K562 treated with DMSO at 1 percent for 4 hours (cell line): ENCODE results near the gene CRTC2. TPM values are rescaled to one million over a fixed set of nuclear protein-coding genes. Genes with fewer than 3 reads are reported as not detected.

Experiments
- total RNA-seq: library from RNA; unstranded; fragments of 300-600 nt; gene quantifications from 2 replicates; pipeline ENCODE4 v1.2.3, GENCODE V29; 2022; ENCODE audit not compliant: insufficient read depth

The CRTC2 gene, protein sequence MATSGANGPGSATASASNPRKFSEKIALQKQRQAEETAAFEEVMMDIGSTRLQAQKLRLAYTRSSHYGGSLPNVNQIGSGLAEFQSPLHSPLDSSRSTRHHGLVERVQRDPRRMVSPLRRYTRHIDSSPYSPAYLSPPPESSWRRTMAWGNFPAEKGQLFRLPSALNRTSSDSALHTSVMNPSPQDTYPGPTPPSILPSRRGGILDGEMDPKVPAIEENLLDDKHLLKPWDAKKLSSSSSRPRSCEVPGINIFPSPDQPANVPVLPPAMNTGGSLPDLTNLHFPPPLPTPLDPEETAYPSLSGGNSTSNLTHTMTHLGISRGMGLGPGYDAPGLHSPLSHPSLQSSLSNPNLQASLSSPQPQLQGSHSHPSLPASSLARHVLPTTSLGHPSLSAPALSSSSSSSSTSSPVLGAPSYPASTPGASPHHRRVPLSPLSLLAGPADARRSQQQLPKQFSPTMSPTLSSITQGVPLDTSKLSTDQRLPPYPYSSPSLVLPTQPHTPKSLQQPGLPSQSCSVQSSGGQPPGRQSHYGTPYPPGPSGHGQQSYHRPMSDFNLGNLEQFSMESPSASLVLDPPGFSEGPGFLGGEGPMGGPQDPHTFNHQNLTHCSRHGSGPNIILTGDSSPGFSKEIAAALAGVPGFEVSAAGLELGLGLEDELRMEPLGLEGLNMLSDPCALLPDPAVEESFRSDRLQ
- total RNA-seq, result 23.1 and 36.3 TPM in 2 replicates

DNA sequence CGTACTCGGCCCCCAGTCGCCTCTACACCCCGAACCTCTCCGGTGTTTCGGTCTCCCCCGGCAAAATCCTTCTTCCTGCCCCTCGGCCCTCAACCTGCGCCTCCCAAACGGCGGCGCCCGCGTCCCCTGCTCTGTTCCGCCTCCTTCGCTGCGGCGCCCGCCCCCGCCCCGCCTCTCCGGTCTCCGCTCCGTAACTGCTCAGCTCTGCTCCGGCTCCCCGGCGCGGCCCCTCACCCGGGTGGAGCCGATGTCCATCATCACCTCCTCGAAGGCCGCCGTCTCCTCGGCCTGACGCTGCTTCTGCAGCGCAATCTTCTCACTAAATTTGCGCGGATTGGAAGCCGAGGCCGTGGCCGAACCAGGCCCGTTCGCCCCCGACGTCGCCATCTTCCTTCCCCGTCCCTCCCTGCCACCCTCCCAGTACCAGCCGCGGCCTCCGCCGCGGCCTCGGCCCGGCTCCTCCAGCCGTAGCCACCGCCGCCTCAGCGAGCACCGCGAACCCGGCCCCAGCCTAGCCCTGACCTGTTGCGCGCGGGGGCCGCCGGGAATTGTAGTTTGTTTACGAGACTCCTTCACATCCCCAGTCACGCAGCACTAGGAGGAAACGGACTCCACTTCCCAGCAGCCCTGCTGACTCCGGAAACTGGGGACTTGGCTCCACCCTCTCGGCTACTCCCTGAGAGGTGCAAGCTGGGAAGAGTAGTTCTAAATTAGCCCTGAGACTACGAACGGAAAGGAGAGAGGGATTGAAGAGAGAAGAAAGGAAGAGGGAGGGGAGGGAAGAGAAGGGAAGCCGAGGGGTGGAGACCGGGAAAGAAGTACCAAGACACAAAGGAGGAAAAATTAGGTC lies at the start of gene CRTC2:
Gene CRTC2 (minus strand): TSS at position 502 of the 850 bp plus-strand sequence. CDS start 115 bp downstream, at position 387.

DNA sequence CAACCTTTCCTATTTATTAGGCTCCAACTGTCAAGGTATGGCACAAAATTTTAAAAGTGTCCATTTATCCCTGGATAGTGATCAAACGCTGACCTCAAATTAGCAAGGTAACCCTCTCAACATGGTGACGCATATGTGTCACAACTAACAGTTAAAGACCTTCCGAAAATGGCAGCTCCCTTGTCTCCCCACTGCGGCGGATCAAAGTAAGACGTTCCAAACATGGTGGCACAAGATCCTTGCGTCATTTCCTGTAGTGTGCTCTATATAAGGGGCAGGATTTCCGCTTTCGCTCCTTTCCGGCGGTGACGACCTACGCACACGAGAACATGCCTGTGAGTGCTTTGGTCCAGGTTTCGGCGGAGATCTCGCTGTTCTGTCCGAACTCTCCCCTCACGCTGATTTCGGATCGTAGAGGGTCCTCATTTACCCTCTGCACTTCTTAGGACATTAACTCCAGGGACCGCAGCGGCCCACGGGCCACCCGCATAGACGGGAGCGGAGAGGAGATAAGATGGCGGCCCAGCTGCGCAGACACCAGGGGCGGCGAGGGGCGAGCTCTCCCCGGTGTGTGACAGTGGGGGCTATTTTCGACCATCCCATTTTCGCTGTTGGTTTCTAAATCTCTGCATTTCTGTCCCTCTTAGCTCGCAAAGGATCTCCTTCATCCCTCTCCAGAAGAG lies 32.2 kb upstream of the CRTC2 start, which contains the start of gene RPS27:
Gene RPS27 (plus strand): TSS at position 295 of the 683 bp plus-strand sequence. CDS start 35 bp downstream, at position 330.

DNA sequence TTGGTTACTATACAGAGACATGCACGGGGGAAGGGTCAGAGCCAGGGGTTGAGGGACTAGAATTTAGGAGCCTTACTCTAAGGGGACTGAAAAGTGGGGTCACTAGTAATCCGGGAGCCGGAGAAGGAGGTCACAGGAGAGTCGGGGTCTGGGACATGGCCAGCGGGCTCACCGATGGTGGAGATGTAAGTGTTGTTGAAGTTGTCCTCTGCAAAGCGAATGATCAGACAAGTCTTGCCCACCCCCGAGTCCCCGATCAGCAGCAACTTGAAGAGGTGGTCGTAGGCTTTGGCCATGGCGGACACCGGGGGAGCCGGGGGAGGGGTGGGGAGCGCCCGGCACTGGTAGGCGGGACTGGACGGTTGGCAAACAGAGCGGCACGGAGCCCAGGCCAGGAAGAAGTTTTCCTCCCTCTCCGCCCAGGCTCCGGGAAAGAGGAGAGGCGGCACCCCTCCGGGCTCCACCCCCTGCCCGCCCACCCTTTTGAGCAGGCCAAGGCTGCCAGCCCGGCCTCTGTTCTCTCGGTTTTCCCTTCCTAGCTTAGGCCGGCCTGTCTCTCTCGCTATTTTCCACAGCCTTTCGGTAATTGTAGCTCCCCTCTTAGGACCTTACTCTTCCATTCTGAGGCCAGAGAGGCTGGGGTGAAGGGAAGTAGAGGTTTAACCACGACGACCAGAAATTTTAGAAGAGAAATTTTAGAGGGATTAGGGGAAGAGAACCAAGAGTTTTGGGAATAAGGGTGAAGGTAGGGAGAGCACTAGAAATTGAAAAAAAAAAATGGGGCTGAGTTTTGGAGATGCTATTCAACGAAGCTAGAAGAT lies 27.7 kb upstream of the CRTC2 start, which contains the start of gene RAB13:
Gene RAB13 (minus strand): TSS at position 399 of the 821 bp plus-strand sequence. CDS start 103 bp downstream, at position 296.

DNA sequence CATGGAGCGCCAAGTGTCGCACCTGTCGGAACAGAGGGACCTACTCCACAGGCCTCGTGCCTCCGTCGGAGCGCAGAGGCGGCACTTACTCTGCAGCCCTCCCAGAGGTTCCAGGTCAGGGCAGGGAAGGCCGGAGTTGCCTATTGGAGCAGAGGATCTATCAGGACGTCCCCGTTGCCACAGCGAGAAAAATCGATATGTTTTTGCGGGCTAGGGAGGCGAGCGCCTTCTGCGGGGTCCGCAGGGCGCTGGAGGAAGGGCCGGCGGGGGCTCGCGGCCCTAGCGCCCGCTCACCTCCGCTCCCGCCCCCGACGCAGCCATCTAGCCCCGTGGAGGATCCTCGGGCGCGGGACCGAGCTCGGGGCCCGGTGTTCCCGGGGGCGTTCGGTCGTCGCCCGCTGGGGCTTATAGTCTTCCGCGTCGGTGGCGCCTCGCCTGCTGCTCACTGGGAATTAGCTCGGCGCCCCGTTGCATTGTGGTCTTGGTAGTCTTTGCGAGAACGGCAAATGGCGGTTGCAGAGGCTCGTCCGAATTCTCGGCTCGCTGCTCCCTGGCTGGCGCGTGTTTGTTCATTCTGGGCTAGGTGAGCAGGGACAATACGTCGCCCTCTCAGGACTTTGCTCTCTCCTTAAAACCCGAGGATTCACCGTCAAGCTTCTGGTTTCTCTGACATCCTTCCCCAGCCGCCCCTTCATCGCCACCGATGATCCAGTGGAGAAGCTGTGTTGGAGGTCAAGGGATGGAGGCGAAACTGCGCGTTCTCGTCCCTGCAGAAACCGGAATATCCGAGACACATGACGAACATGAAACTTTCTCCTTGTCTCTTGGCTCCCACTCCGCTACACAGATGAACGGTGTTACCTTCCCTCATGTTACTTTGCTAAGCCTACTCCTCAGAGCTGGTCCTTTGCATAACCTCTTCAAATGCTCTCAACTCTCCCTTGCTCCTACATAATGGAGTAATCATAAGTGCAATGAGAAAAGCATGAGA lies 19.1 kb upstream of the CRTC2 start, which contains the start of gene JTB:
Gene JTB (minus strand): TSS at position 425 of the 991 bp plus-strand sequence. CDS start 422 bp downstream, at position 3.

DNA sequence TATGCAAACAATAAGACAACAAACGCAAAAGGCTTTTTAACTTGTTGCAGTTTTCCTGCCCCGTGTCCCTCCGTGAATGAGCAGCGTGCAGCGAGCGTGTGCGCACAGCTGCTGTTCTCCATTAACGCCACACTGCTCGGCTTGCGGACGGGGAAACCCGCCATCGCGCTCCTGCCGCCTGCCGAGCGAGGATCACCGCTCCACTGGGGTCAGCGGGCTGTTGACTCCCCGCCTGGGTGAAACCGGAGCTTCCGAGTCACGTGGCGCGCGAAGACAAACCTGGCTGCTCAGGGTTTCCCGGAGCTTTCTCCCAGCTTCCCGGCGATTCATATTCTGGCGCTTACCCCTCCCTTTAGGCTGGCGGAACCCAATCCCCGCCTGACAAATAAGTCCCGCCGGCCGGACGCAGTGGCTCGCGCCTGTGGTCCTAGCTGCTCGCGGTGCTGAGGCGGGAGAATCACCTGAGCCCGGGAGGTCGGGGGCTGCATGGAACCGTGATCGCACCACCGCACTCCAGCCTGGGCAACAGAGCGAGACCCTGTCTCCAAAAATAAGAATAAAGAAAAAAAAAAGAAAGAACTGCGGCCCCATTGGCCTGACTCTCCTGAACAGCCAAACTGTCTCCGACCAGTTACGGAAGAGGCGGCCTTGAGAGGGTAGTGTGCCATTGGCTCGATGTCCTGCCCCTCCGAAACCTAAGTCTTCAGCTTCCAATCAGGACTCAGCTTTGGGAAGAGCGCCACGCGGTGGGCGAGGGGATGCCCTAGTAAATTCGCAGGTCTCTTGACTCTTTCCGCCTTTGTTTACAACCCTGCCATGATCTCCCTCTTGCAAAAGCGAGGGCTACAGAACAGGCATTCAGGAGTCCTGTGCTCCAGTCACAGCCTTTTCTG lies 8.9 kb upstream of the CRTC2 start, which contains the start of gene CREB3L4:
Gene CREB3L4 (plus strand): TSS at position 796 of the 893 bp plus-strand sequence. CDS start 624 bp downstream, outside the sequence.

DNA sequence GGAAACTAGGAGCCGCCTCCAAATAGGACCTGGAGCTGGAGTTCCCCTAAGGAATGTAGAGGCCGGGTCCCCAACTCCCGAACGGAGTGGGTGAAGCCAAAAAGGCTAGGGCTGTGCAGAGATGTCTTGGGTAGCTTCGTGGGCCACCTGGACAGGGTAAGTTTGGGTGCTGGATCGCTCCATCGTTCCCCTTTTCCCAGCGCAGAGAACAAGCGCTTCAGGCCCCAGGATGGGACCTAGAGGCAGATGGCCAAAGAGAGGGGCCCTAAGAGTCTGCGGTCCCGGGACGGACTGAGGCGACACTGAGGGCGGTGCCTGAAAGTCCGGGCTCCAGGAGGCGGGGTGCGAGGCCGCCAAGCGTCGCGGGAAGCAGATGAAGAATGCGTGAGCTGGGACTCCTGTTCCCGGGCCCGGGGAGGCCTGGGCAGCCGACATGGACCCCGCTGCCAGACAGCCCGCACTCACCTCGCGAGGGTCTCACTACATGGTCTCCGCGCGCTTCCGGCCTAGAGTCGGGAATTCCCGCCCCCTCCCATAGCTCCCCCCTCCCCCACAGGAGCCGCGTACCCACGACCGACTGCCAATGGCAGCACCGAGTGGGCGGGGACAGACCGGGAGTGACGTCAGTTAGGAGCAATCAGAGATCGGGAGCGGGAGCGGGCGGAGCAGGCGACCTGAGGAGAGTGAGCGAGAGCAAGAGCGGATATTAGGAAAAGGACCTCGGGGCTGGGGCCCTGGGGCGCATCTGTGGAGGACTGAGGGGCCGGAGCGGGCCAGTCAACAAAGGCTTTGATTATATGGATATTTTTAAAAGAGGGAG lies 4.8 kb upstream of the CRTC2 start, which contains the start of gene SLC39A1:
Gene SLC39A1 (minus strand): TSS at position 508 of the 820 bp plus-strand sequence. CDS start 822 bp downstream, outside the sequence.

DNA sequence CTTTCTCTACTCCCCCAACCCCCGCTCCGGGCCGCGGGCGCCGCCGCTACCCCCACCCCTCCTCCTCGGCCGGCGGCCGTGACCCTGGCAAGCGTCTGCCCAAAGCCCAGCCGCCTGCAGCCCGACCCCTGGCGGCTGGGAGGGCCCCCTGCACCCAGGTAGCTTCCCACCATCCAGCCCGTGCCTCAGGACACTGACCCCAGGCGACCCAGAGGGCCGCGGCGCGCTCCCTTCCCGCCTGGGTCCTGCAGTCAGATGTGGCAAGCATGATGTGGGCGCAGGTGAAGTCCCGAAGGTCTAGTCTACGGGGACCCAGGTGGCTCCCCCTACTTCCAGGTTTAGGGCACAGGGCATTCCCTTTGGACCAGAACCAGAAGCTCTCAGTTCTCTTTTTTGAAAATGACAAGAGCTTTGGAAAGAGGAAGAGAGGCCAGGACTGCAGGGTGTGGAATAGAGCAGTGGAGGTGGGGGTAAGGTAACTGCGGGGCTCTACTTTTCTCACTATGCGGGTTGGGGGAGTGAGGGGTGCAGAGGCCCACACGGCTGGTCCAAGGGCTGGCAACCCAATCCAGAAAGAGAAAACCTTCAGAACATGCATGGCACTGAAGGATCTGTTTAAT lies 11.7 kb downstream of the CRTC2 start, which contains the start of gene DENND4B:
Gene DENND4B (minus strand): TSS at position 97 of the 620 bp plus-strand sequence. CDS start 2,344 bp downstream, outside the sequence.

DNA sequence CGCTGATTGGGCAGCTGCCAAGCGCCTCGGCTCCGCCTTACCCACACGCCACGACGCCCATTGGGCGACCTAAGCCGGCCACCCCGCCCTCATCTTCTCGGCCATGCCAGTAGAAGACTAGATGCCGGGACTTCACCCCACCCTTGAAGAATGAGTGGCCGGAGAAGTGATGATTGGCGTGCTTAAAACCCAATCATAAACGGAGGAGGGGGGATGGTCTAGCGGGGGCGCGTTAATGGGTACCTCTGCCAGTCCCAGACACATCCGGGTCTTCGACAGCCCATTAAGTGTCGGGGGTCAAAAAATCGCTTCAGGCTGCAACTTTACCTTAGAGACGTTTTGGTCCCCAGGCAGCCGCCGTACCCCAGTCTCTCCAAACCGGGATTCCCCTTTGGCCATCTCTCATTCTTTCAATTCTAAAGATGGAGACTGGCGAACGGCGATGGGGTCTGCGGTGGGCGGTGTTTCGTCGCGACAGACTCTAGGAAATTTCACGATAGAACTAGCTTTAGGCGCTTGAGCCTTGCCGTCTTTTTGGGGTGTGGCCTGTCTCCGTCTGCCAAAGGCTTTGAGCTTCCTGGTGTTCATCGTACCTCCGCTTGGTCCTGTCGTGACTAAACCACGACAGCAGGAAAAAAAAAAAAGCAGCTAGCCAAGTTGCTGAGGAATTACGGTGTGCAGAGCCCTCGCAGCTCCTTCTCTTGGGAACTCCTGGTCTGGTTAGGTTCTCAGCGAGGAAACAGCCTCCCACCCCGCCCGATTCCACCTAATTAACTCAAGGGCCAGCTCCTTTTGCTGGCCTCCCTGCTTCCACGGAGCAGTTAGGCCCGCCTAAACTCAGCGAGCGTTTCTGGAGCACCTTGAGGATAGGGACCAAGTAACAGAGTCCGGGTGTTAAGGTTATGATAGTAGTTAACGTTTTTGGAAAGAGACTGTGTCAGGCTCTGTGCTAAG lies 35.2 kb downstream of the CRTC2 start, which contains the start of gene GATAD2B:
Gene GATAD2B (minus strand): TSS at position 1 of the 954 bp plus-strand sequence. CDS start 94,625 bp downstream, outside the sequence.

Other genes starting within 250 kb of the CRTC2 start
- 18.9 and 20.4 TPM in 2 replicates for gene INTS3, start 230.6 kb downstream of the CRTC2 start, total RNA-seq
- gene SLC27A3, start 183.2 kb downstream of the CRTC2 start, total RNA-seq, result 8.4 and 12.6 TPM in 2 replicates
- 9.6 and 15.4 TPM in 2 replicates for gene GATAD2B, start 35.6 kb downstream of the CRTC2 start, total RNA-seq
- gene DENND4B, start 11.9 kb downstream of the CRTC2 start, total RNA-seq, result 37.6 and 43.8 TPM in 2 replicates
- 68.9 and 74.1 TPM in 2 replicates for gene SLC39A1, start 4.9 kb upstream of the CRTC2 start, total RNA-seq
- gene CREB3L4, start 9.3 kb upstream of the CRTC2 start, total RNA-seq, result 22.8 and 26.2 TPM in 2 replicates
- 246 and 283 TPM in 2 replicates for gene JTB, start 19.1 kb upstream of the CRTC2 start, total RNA-seq
- gene RAB13, start 27.7 kb upstream of the CRTC2 start, total RNA-seq, result 145 and 147 TPM in 2 replicates
- 13,688 and 15,944 TPM in 2 replicates for gene RPS27, start 32.1 kb upstream of the CRTC2 start, total RNA-seq
- gene NUP210L, start 196.5 kb upstream of the CRTC2 start, total RNA-seq, result not detected in 2 replicates
- 329 and 336 TPM in 2 replicates for gene TPM3, start 233.5 kb upstream of the CRTC2 start, total RNA-seq
- not detected in 2 replicates for gene CFAP141, start 247.7 kb upstream of the CRTC2 start, total RNA-seq